Progenitor cell of endocrine pancreas (in vitro differentiated cells): ENCODE data around the gene IDH3A. TPM values are rescaled to one million over a fixed set of nuclear protein-coding genes. Genes with fewer than 3 reads are reported as not detected.

ENCODE experiments used
- DNase-seq: peaks from one replicate; pipeline ENCODE4 v3.0.0; 2021; ENCODE audit warnings: low spot score; ENCODE audit not compliant: unreplicated experiment
- H3K27ac Mint-ChIP-seq: 2 replicates; pipeline ENCODE4 v1.8.0; 2021; ENCODE audit warnings: mild to moderate bottlenecking, moderate library complexity, mixed read lengths
- H3K27me3 Mint-ChIP-seq: 2 replicates; pipeline ENCODE4 v1.8.0; 2021; ENCODE audit warnings: mixed read lengths
- H3K36me3 Mint-ChIP-seq: 2 replicates; pipeline ENCODE4 v1.8.0; 2022; ENCODE audit warnings: mixed read lengths; ENCODE audit not compliant: insufficient read depth
- H3K4me1 Mint-ChIP-seq: 2 replicates; pipeline ENCODE4 v1.8.0; 2021; ENCODE audit warnings: low read depth, mixed read lengths
- H3K4me3 Mint-ChIP-seq: 2 replicates; pipeline ENCODE4 v1.8.0; 2021; ENCODE audit warnings: low read depth, mild to moderate bottlenecking, moderate library complexity, mixed read lengths
- H3K9me3 Mint-ChIP-seq: 2 replicates; pipeline ENCODE4 v1.8.0; 2021; ENCODE audit warnings: low read depth, mixed read lengths
- total RNA-seq: library from RNA; stranded (reverse); gene quantifications from 2 replicates; pipeline ENCODE4 v1.2.1, GENCODE V29; 2021
- TF ChIP-seq, protein P1 (sequence below): fragments of 200-600 bp; sonication (generic); IDR thresholded peaks from one replicate; pipeline ENCODE4 v1.5.0; 2021; ENCODE audit warnings: antibody characterized with exemption, mild to moderate bottlenecking; ENCODE audit not compliant: unreplicated experiment

Gene IDH3A
- total RNA-seq, 1 donor from 2014 or later, result 35.4 TPM

DNA sequence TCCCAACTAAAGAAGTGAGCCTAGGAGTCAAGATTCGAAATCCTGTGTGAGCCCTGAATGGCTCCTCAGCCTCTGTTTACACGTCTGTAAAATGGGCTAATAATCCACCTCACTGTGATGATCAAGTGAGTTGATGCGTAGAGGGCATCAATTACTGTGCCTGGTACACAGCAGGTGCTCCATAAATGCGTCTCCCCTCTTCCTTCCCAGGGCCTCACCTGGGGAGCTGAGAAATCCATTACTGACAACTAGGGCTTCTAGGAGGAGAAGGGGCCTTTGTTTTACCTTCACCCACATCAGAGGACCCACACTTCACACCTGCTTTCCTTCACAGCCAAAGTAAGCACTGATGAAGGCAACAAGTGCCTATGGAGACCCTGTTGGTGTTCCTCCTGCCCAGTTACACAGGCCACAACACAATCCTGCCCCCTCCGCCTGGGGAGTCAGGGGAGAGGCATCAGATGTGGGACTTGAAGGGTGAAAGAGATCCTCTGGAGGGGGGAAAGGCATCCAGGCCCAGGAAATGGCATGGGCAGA is 19.3 kb upstream of the IDH3A start:
- peaks cover 30% of the 10 kb centered on the region for H3K4me1 Mint-ChIP-seq
- no peaks in the 10 kb centered on the region for H3K9me3 Mint-ChIP-seq
- DNase-seq, result no peak
- peak overlapping the region; percentile 87 for H3K4me3 Mint-ChIP-seq
- no peaks in the 10 kb centered on the region for H3K27me3 Mint-ChIP-seq
- TF ChIP-seq, protein P1, sequence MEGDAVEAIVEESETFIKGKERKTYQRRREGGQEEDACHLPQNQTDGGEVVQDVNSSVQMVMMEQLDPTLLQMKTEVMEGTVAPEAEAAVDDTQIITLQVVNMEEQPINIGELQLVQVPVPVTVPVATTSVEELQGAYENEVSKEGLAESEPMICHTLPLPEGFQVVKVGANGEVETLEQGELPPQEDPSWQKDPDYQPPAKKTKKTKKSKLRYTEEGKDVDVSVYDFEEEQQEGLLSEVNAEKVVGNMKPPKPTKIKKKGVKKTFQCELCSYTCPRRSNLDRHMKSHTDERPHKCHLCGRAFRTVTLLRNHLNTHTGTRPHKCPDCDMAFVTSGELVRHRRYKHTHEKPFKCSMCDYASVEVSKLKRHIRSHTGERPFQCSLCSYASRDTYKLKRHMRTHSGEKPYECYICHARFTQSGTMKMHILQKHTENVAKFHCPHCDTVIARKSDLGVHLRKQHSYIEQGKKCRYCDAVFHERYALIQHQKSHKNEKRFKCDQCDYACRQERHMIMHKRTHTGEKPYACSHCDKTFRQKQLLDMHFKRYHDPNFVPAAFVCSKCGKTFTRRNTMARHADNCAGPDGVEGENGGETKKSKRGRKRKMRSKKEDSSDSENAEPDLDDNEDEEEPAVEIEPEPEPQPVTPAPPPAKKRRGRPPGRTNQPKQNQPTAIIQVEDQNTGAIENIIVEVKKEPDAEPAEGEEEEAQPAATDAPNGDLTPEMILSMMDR, result no peak
- H3K27ac Mint-ChIP-seq, result peak overlapping the region; percentile 76
- peaks cover 2% of the 10 kb centered on the region for H3K36me3 Mint-ChIP-seq

DNA sequence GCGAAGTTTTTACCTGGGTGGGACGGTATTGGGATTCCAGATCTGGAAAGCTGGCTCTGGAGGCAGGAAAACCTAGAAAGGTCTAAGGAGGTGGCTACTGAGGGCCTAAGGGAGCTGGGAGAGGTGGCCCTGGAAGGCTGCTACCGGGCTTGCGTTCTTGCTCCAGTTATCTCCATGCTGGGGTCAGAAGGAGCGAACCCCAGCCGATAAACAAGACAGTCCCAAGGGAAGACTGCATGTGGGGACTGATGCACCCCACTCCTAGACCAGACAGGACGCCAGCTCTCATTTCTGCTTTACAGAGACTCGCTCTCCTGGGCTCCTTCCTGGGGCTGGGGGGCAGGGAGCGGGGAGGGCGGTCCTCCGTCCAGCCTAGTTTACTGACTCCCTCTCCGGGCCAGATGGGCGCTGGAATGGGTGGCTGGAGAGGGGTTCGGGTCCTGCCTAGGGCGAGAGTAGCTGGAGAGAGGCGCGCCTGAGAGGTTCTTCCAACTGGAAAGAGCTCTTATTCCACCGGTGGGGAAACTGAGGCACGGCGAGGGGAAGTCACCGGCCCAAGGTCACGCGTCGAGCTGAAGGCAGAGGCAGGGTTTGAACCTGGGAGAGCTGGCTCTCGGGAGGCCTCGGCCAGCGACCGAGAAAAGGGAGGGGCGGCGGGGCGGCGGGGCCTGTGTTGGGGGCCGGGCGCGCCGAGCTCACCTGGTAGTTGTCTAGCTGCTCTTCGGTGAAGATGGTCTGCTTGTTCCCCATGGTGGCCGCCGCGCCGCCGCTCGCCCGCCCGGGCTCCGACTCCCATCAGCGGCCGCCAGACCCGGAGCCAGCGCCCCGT is 18.5 kb upstream of the IDH3A start:
- no peak for DNase-seq
- H3K27ac Mint-ChIP-seq, result peak overlapping the region; percentile 93
- TF ChIP-seq, protein P1, result no peak
- H3K9me3 Mint-ChIP-seq, result no peaks in the 10 kb centered on the region
- peaks cover 2% of the 10 kb centered on the region for H3K36me3 Mint-ChIP-seq
- H3K4me1 Mint-ChIP-seq, result peaks cover 30% of the 10 kb centered on the region
- H3K4me3 Mint-ChIP-seq, result peak overlapping the region; percentile 87
- no peaks in the 10 kb centered on the region for H3K27me3 Mint-ChIP-seq

DNA sequence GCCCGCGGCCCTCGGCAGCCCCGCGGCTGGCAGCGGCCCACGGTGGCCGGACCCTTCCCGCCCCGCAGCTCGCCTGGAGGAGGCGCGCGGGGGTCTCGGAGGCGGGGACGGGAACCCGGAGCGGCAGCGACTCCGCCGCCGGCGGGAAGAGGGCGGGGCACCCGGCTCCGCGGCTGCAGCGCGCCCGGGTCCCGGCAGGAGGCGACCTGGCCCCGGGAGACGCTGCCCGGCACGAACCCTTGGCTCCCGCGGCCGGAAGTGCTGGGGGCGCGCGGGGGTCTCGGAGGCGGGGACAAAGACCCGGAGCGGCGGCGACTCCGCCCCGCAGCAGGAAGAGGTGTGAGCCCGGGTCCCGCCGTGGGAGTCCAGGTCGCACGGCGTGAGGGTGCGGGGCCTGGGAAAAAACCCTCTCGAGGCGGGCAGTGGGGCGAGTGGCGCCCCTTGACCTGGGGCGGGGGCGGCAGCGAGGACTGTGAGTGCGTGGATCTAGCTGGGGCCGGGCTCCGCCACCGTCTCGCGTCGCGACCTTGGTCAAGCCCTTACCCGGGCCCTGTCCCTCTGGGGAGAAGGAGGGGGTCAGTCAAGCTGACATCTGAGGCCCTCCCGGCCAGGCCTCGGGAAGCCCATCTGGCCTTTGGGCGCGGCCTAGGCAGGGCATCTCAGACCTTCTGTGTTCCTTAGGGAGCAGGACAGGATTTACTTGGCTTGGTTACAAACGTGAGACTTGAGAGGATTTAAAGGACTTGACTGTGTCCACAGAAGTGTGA is 17.7 kb upstream of the IDH3A start, which contains the start of gene CIB2:
Gene CIB2 (minus strand): TSS at position 151 of the 767 bp plus-strand sequence. CDS start 230 bp downstream, outside the sequence.
- H3K4me1 Mint-ChIP-seq, result peaks cover 30% of the 10 kb centered on the region
- no peaks in the 10 kb centered on the region for H3K9me3 Mint-ChIP-seq
- H3K36me3 Mint-ChIP-seq, result peaks cover 2% of the 10 kb centered on the region
- H3K27ac Mint-ChIP-seq, result peak within 1 kb of the TSS; percentile 93
- DNase-seq, result peak; percentile 89
- H3K27me3 Mint-ChIP-seq, result no peaks in the 10 kb centered on the region
- TF ChIP-seq, protein P1, result peak; percentile 69
- H3K4me3 Mint-ChIP-seq, result peak within 1 kb of the TSS; percentile 87

DNA sequence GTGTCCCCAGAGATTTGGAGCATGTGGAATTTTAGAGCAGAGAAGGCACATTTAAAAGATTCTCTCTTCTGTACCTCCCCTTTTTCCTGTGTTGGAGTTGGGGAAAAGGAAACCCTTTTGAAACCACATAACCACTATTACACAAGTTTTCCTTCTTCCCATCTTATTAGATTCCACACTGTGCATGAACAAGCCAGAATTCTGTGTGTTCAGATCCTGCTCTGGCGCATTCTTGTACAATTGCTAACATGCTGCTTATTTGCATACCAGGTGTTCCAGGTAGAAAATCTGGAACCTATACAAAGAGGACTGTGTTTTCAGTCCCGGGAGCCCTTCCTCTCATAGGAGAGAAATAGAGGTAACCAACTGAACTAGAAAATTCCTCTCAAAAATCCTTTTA is 15.4 kb upstream of the IDH3A start:
- H3K27me3 Mint-ChIP-seq, result no peaks in the 10 kb centered on the region
- no peaks in the 10 kb centered on the region for H3K36me3 Mint-ChIP-seq
- no peak for DNase-seq
- H3K4me3 Mint-ChIP-seq, result no peak overlapping the region
- TF ChIP-seq, protein P1, result no peak
- H3K4me1 Mint-ChIP-seq, result peaks cover 20% of the 10 kb centered on the region
- H3K27ac Mint-ChIP-seq, result no peak overlapping the region
- H3K9me3 Mint-ChIP-seq, result no peaks in the 10 kb centered on the region

DNA sequence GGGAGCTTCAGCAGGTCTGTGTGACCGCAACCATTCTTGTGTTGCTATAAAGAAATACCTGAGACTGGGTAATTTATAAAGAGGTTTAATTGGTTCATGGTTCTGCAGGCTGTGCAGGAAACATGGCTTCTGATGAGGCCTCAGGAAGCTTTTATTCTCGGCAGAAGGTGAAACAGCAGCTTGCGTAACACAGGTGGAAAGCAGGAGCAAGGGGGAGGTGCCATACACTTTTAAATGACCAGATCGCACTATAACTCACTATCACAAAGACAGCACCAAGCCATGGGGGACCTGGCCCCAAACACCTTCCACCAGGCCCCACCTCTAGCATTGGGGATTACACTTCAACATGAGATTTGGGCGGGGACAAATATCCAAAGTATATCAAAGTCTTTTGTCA is 9.6 kb upstream of the IDH3A start:
- Mint-ChIP-seq H3K9me3 (no peaks in the 10 kb centered on the region), H3K27me3 (no peaks in the 10 kb centered on the region), H3K4me3 (no peak overlapping the region), H3K27ac (peak overlapping the region; percentile 22), H3K4me1 (peaks cover 5% of the 10 kb centered on the region), H3K36me3 (no peaks in the 10 kb centered on the region)
- DNase-seq, result no peak
- TF ChIP-seq, protein P1, result no peak
